HL-60/S4 treated with phorbol 12-myristate 13-acetate at 8.2 ng/mL for 4 days and 3 days (cell line): Measurements from ENCODE around the gene KNDC1.

Experiments used
- in situ Hi-C: fragments of 300-500 bp; cut with MboI; formaldehyde crosslinking; loops from 2 replicates; pipeline ENCODE4 v1.15.0; 2022; ENCODE audit warnings: low sequenced_read_pairs

The KNDC1 gene

GRCh38 chr10:133237588-133238465 is 77.8 kb downstream of the KNDC1 start, which contains the start of gene VENTX:
TSS of gene VENTX (plus strand) at chr10:133237855. CDS start at chr10:133237915, 60 bp downstream.
- in situ Hi-C loops = no loop called here

- in situ Hi-C loops = no loop called here
These were observed 78.4 kb downstream of the KNDC1 start for GRCh38 chr10:133238466-133238804.

GRCh38 chr10:133239990-133240389 is 80.0 kb downstream of the KNDC1 start:
- in situ Hi-C loops = no loop called here

GRCh38 chr10:133241501-133242205 is 81.6 kb downstream of the KNDC1 start:
- in situ Hi-C loops = no loop called here

- in situ Hi-C loops = no loop called here
These were observed 82.8 kb downstream of the KNDC1 start for GRCh38 chr10:133242611-133243356.

- in situ Hi-C loops = no loop called here
These were observed 83.6 kb downstream of the KNDC1 start for GRCh38 chr10:133243593-133243992.

- in situ Hi-C loops = no loop called here
These were observed 85.6 kb downstream of the KNDC1 start for GRCh38 chr10:133245439-133246235.

- in situ Hi-C loops = no loop called here
These were observed 86.2 kb downstream of the KNDC1 start for GRCh38 chr10:133246236-133246626.

GRCh38 chr10:133247681-133248333 is 87.8 kb downstream of the KNDC1 start:
- in situ Hi-C loops = no loop called here

GRCh38 chr10:133248334-133248715 is 88.3 kb downstream of the KNDC1 start:
- in situ Hi-C loops = no loop called here

- in situ Hi-C loops = no loop called here
These were observed 89.2 kb downstream of the KNDC1 start for GRCh38 chr10:133249094-133249780.

- in situ Hi-C loops = no loop called here
These were observed 90.1 kb downstream of the KNDC1 start for GRCh38 chr10:133249975-133250754.

- in situ Hi-C loops = no loop called here
These were observed 91.6 kb downstream of the KNDC1 start for GRCh38 chr10:133251388-133252222.

GRCh38 chr10:133252223-133252552 is 92.2 kb downstream of the KNDC1 start:
- in situ Hi-C loops = no loop called here

- in situ Hi-C loops = no loop called here
These were observed 93.4 kb downstream of the KNDC1 start for GRCh38 chr10:133253361-133253955.

- in situ Hi-C loops = no loop called here
These were observed 94.6 kb downstream of the KNDC1 start for GRCh38 chr10:133254421-133255120.

- in situ Hi-C loops = no loop called here
These were observed 95.3 kb downstream of the KNDC1 start for GRCh38 chr10:133255323-133255722.
